Measurements from ENCODE around the gene FRZB.

The FRZB gene

DNA sequence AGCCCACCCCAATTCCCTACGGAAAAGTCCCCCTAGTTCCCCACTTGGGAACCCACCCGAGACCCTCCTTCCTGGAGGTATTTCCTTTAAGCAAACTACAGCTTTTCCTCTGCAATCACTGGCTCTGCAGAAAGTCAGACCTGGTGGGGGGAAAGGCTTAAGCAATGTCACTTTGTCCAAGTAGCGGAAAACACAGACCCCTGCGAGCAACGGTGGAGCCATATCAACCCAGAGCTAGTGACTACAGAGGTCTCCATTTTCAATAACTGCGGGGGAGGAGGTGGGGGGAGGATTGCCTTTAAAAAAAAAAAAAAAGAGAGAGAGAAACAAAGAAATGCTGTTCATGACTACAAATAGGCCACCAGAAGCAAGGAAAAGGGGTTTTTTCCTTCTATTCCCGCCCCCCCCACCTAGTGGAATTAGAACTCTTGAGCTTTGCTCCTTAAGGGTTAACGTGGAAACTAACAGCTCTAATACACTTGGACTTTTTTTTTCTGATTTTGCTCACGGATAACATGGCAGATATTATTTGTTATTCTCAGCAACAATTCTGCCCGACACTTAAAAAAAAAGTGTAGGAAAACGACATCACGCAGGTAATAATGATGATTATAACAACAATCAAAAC, 1.1 kb upstream of the FRZB start:
- TF ChIP-seq GATA2 (IDR thresholded peaks at IDR 0.05; ENCODE audit: low read depth, low read length) (no peak), GATA3 (IDR thresholded peaks at IDR 0.05; ENCODE audit: low read depth, low read length) (no peak)

DNA sequence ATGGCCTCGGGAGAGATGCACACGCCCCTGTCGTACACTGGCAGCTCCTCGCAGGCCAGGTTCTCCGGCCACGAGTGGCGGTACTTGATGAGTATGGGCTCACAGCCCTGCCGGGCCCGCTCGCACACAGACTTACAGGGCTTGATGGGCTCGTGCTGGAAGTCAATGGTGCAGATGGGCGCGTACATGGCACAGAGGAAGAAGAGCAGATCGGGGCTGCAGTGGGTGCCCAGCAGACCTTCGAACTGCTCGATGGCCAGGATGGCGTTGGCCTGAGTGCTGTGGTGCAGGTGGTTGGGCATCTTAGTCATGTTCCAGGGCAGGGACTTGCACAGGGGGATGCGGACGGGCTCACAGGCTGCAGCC, 359 bp downstream of the FRZB start:
- TF ChIP-seq GATA2 (IDR thresholded peaks at IDR 0.05; ENCODE audit: low read depth, low read length) (no peak), GATA3 (IDR thresholded peaks at IDR 0.05; ENCODE audit: low read depth, low read length) (no peak)

- TF ChIP-seq GATA3 (IDR thresholded peaks at IDR 0.05; ENCODE audit: low read depth, low read length) (no peak), GATA2 (IDR thresholded peaks at IDR 0.05; ENCODE audit: low read depth, low read length) (no peak)
Observed at GRCh38 chr2:182864949-182865570, 1.4 kb downstream of the FRZB start.

GRCh38 chr2:182863642-182864041, 2.8 kb downstream of the FRZB start:
- no peak for TF ChIP-seq GATA2 (IDR thresholded peaks at IDR 0.05; ENCODE audit: low read depth, low read length)
- no peak for TF ChIP-seq GATA3 (IDR thresholded peaks at IDR 0.05; ENCODE audit: low read depth, low read length)

- TF ChIP-seq GATA2 (IDR thresholded peaks at IDR 0.05; ENCODE audit: low read depth, low read length) (no peak), GATA3 (IDR thresholded peaks at IDR 0.05; ENCODE audit: low read depth, low read length) (no peak)
Observed at GRCh38 chr2:182862091-182862490, 4.3 kb downstream of the FRZB start.

DNA sequence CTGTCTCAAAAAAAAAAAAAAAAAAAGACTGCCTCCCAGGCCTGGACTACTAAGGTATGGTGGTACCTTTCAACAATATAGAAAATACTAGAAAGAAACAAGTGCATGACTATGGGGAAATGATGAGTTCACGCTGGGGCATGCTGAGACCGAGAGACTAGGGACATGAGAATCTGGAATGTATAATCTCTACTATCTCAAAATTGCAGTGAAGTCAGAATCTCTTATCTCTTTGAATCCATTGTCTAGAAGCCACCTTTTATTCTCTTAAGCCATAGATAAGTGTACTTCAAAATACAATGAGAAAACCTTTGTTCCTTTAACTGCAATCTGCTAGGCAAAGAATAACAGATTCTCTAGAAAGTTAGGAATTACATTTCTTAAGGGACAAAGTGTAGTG, 5.6 kb downstream of the FRZB start:
- TF ChIP-seq GATA3 (IDR thresholded peaks at IDR 0.05; ENCODE audit: low read depth, low read length) (no peak), GATA2 (IDR thresholded peaks at IDR 0.05; ENCODE audit: low read depth, low read length) (no peak)

GRCh38 chr2:182858671-182859070, 7.8 kb downstream of the FRZB start:
- TF ChIP-seq GATA3 (IDR thresholded peaks at IDR 0.05; ENCODE audit: low read depth, low read length) (no peak), GATA2 (IDR thresholded peaks at IDR 0.05; ENCODE audit: low read depth, low read length) (no peak)

- TF ChIP-seq GATA2 (IDR thresholded peaks at IDR 0.05; ENCODE audit: low read depth, low read length) = no peak
- no peak for TF ChIP-seq GATA3 (IDR thresholded peaks at IDR 0.05; ENCODE audit: low read depth, low read length)
Observed at GRCh38 chr2:182855376-182855775, 11.1 kb downstream of the FRZB start.

DNA sequence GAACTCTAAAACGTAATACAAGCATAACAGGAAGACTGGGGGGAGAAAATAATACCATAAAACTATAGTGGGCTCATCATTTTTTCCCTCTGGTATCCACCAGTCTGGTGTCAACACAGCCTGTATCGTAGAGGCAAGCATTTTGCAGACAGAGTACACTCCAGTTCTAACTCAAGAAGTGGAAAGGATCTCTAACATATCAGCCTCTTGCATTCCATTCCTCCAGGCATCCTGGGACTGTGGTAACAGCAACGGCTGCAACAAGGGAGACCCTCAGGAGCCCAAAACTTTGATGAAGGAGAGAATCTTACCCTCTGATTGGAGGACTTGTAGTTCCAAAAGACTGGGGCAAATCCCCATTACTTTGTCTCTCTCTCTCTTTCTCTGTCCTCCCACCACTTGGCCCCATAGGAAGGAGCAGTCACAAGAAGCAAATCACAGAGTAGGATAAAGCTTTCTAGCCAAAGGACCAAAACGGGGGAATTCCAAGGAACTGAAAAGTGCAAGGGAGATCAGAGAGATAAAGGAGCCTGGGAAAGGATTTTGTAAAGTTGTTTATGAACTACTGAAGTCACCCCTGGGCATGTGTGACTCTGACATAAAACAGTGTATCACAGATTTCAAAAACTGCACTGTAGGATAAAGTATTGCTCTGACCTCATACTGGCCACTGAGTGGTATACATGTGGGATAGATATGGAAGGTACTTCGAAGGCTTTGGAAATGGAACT, 11.9 kb downstream of the FRZB start:
- TF ChIP-seq GATA2 (IDR thresholded peaks at IDR 0.05; ENCODE audit: low read depth, low read length) (no peak), GATA3 (IDR thresholded peaks at IDR 0.05; ENCODE audit: low read depth, low read length) (no peak)

DNA sequence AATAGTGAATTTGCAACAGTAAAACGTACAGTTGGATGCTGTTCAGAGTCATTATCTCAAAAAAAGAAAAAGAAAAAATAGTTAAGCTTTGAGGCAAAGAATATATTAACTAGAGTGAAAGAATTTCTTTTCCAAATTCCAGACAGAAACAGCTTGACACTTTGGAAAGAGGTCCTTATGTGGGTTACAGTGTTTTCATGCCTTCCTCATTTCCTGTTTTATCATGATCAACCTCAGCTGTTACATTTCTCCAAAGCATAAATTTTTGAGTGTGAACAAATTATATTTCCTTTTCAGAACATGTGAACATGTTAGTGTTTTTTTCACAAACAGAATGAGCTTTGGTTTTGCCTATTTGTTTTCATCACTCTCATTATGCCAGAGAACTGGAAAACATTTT, 13.6 kb downstream of the FRZB start:
- TF ChIP-seq GATA3 (IDR thresholded peaks at IDR 0.05; ENCODE audit: low read depth, low read length) (no peak), GATA2 (IDR thresholded peaks at IDR 0.05; ENCODE audit: low read depth, low read length) (no peak)

- TF ChIP-seq GATA3 (IDR thresholded peaks at IDR 0.05; ENCODE audit: low read depth, low read length) = no peak
- no peak for TF ChIP-seq GATA2 (IDR thresholded peaks at IDR 0.05; ENCODE audit: low read depth, low read length)
Observed at GRCh38 chr2:182852090-182852489, 14.3 kb downstream of the FRZB start.

GRCh38 chr2:182845794-182846417, 20.5 kb downstream of the FRZB start:
- no peak for TF ChIP-seq GATA3 (IDR thresholded peaks at IDR 0.05; ENCODE audit: low read depth, low read length)
- no peak for TF ChIP-seq GATA2 (IDR thresholded peaks at IDR 0.05; ENCODE audit: low read depth, low read length)

DNA sequence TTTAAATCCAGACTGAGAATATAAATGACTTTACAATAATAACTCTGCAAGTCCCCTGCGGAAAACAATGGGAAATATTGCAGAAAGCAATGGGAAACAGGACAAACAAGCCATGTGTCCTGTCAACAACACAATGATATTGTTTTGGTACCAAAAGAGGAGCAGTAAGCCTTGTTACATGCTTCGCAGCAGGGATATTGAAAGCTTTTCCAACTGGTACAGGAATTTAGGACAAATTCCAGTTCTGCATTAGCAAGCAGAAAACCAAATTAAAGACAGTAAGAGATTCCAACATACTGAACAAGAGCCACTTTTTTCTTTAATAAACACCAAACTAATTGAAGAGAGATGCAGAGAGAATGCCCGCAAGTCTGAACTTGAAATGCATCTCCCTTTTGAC, 30.0 kb downstream of the FRZB start:
- TF ChIP-seq GATA3 (IDR thresholded peaks at IDR 0.05; ENCODE audit: low read depth, low read length) (no peak), GATA2 (IDR thresholded peaks at IDR 0.05; ENCODE audit: low read depth, low read length) (no peak)

- TF ChIP-seq GATA2 (IDR thresholded peaks at IDR 0.05; ENCODE audit: low read depth, low read length) (no peak), GATA3 (IDR thresholded peaks at IDR 0.05; ENCODE audit: low read depth, low read length) (no peak)
Observed at GRCh38 chr2:182834293-182834692, 32.1 kb downstream of the FRZB start.
